ENCODE measurements around the gene ZNF576.
"Not testable (repeated sequence)": the region's sequence is repeated elsewhere in the genome, so short reads cannot be mapped to it uniquely, and the experiment has no call there.

The ZNF576 gene

DNA sequence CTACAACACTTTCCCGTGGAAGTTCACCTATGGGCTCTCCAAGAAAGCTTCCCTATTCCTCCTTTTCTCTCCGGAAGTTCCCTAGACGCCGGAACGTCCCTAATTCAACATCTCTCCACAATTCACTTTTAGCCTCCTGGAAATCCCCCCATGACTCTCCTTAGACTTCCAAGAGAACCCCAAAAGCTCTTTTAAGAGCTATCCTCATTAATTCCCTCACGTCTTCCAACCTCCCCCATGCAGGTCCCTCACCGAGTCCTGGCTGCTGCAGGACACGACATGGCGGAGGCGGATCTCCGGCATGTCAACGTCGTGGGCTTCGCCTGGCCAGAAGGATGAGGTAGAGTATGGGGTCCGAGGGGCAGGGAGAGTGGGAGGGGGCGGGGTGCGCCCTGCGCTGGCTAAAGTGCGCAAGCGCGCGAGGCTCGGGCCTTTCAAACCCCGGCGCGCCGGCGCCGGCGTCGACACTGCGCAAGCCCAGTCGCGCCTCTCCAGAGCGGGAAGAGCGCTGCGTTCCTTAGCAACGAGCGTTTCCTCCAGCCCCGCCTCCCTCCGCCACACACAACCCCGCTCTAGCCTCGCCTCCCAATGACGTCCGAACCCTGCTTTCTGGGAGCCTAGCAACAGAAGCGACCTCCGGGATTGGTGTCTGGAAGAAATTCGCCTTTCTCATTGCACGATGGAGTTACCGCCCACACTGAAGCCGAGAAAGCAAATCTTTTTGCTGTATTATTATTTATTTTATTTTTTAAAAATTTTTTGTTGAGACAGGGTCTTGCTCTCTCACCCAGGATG is 21.0 kb upstream of the ZNF576 start, which contains the start of the genes PINLYP and XRCC1:
Gene PINLYP, plus strand, starts transcription at position 646 of the 795 bp plus-strand sequence. CDS start 1,391 bp downstream, outside the sequence.
Gene XRCC1, minus strand, starts transcription at position 372 of the 795 bp plus-strand sequence. Its CDS starts 69 bp downstream, at position 303.
- peak; percentile 96 for DNase-seq (ENCODE audit: low read depth, low spot score)

DNA sequence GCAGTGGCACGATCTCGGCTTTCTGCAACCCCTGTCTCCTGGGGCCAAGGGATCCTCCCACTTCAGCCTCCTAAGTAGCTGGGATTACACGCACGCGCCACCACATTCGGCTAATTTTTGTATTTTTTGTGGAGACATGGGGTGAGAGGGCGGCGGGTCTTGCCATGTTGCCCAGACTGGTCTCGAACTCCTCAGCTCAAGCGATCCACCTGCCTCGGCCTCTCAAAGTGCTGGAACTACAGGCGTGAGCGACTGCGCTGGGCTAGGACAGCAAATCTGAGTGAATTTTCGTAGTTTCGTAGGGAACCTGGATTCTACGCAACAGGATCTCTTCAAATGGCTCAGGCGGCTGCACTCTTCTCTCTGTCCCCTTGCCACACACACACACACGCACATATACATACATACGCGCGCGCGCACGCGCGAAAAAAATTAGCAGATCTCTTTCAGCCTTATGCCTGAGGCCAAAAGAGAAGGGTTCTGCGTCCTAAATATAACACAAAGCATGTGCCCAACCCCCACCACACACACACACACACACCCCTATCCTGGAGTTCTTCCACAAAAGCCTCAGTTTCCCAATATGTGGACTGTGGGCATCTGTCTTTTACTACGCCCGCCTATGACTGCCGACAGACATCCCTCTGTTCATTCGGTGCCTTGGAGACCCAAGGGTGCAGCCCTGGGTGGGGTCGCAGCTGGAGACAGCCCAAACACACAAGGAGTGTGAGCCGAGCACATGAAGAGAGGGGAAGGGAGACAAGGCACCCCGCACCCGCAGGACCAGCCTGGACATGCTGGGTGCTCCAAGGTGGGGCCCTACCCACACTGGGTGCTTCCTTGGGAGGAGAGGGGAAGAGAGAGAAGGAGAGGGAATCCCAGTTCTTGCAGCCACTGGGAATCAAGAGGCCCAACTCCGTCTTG is 20.2 kb upstream of the ZNF576 start:
- DNase-seq (ENCODE audit: low read depth, low spot score): no peak

DNA sequence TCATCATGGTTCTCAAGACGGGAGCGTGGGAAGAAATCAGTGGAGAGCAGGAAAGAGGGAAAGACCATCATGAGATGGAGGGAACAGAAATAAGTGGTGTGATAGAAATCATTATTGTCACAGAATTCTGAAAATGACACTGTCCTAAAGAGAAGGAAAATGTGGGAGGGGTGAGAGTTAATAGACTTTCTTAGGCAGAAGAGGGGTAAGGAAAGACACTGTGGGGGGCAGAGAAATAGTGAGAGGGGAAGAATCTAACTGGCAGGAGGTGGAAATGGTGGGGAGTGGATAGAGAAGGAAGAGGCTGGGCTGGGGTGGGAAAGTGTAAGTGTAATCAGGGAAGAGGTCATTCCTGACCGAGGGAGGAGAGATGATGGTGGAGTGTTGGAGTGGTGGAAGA is 17.6 kb upstream of the ZNF576 start:
- no peak for DNase-seq (ENCODE audit: low read depth, low spot score)

DNA sequence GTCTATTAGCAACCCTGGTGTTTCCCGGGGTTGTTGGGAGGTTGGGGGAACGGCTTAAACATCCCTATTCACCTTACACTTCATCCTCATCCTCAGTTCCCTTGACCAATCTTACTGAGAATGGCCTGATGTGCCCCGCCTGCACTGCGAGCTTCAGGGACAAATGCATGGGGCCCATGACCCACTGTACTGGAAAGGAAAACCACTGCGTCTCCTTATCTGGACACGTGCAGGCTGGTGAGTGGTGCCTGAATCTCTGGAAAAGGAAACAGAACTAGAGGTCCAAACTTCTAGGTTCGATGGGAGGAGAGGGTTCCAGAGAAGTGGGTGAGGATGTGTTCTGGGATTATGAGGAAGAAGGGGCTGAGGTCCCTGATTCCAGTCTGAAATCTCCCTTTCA is 14.9 kb upstream of the ZNF576 start:
- no peak for DNase-seq (ENCODE audit: low read depth, low spot score)

DNA sequence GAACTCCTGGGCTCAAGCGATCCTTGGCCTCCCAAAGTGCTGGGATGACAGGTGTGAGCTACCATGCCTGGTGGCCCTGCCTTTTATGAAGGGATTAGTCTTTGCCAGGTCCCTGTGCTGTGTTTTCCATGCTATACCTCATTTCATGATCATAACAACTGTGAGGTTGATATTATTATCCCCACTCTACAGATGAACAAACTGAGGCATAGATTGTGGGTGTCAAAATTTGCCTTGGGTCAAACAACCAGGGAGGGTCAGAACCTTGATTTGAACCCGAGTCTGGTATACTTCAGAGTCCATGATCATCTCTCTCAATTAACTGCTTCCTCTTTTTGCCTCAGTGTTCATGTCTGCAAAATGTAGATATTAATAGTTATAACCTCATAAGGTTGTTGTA is 13.9 kb upstream of the ZNF576 start:
- no peak for DNase-seq (ENCODE audit: low read depth, low spot score)

DNA sequence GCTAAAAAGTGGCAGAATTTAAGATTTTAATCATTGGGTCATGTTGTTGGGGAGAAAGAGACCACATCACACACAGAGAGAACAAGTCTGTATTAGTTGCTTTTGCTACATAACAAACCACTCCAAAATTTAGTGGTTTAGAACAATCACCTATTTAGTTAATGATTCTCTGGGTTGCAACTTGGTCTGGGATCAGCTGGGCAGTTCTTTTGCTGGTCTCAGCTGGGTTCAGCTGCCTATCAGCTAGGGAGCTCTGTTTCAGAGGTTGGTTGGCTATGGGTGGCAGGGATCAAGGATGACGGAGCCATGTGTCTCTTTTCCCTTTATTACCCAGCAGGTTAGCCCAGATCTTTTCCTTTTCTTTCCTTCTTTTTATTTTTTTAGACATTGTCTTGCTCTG is 11.9 kb upstream of the ZNF576 start:
- DNase-seq (ENCODE audit: low read depth, low spot score): no peak

DNA sequence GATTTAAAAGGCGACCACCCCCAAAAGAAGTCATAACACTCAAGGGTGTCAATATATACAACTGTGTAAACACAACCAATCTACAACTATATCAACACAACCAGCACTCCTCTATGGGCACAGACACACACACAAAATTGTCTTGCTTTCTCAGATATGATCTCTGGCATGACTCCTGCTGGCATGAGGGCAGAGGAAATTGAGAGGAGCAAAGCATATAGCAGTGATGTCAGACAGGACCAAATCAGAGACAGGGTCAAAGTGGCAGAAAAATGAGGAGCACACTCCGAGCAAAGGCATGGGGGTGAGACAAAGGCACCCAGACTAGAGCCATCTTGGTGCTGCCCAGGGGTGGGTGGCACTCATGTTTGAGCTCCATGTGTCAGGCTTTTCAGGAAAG is 10.0 kb upstream of the ZNF576 start:
- no peak for DNase-seq (ENCODE audit: low read depth, low spot score)

DNA sequence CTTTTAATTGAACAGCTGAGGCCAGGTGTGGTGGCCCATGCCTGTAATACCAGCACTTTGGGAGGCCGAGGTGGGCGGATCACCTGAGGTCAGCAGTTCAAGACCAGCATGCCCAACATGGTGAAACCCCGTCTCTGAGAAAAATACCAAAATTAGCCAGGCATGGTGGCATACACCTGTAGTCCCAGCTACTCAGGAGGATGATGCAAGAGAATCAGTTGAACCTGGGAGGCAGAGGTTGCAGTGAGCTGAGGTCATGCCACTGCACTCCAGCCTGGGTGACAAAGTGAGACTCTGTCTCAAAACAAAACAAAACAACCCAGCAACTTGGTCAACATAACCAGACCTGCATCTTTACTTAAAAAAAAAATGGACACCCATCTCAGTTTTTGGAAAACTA is 9.4 kb upstream of the ZNF576 start:
- not testable (repeated sequence) for DNase-seq (ENCODE audit: low read depth, low spot score)

DNA sequence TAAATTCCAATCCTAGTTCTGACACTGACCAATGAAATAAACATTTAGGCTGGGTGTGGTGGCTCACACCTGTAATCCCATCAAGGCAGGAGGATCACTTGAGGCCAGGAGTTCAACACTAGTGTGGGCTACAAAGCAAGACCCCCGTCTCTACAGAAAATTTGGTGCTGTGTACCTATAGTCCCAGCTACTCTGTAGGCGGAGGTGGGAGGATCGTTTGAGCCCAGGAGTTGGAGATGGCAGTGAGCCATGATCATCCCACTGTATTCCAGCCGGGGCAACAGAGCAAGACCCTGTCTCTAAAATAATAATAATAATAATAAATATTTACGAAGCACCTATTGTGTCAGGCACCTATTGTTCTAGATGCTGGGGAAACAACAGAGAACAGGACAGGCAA is 7.1 kb upstream of the ZNF576 start:
- DNase-seq (ENCODE audit: low read depth, low spot score): no peak

DNA sequence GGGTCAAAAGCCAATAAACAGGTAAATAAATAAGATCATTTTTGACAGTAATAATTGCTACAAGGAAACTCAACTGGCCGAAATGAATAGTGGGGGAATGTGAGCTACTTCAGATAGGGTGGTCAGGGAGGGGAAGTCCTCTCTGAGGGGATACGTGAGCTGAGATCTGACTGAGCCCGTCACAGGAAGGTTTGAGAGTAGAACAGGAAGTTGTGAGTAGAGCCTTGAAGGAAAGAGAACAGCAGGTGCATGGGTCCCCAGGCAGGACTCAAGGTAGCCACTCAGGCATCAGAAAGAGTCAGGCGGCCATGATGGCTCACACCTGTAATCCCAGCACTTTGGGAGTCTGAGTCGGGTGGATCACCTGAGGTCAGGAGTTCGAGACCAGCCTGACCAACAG is 6.7 kb upstream of the ZNF576 start:
- DNase-seq (ENCODE audit: low read depth, low spot score): no peak

DNA sequence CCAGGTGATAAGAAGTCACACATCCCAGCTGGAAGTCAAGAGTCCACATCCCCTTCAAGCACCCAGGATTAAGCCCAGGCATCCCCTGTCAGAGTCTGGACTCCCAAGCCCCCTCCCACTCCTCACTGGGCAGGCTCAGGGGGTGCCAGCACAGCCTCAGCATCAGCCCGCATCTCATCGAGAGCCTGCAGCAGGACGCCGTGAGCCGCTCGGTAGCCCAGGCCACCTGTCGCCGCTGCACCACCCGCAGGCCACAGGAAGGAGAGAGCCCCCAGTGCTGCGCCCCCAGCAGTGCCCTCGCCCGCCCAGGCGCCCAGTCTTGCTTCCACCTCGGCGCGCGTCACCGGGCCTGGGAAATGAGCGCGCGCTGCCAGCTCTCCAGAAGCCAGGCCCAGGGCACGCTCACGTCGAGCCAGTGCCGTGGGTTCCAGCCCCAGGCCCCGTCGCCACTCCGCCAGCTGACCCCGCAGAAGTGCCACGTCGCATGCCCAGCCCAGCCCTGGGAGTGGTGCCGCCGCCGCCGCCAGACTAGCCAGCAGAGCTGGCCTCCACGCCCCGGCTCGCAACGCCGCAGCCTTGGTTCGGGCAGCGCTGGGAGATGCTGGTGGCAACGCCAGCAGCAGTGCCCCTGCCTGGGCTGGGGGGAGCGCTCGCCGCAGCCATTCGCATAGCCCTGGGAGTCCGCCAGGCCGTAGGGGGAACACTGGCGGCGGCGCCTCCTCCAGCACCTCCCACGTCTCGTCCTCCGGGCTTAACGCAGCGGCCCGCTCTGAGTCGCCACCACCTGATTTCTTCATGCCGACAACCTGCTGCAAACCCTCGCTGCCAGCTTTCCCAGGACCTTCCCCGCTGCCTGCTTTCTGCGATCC is 4.3 kb upstream of the ZNF576 start:
- no peak for DNase-seq (ENCODE audit: low read depth, low spot score)

DNA sequence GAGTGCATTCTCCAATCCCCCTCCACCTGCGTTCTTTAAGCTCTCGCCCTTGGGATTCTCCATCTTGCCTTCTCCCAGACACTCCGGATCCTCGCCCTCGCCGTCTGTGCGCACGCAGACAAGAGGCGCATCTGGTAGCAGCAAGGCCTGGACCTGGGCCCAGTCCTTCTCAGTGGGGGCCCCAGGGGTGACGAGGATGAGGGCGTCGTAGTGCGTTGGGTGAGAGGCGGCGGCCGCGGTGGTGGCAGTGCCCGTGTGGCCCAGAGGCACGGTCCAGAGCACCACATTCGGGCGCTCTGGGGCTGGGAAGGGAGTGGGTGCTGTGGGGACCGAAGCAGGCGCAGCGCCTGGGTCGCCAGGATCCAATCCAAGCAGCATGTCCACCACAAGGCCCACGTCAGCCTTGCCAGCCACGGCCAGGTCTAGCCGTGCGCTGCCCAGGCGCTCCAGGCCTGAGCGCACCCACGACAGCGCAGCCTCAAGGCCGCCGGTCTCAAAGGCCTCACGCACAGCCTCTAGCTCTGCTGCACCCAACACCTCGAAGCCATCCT is 3.5 kb upstream of the ZNF576 start:
- DNase-seq (ENCODE audit: low read depth, low spot score): no peak

DNA sequence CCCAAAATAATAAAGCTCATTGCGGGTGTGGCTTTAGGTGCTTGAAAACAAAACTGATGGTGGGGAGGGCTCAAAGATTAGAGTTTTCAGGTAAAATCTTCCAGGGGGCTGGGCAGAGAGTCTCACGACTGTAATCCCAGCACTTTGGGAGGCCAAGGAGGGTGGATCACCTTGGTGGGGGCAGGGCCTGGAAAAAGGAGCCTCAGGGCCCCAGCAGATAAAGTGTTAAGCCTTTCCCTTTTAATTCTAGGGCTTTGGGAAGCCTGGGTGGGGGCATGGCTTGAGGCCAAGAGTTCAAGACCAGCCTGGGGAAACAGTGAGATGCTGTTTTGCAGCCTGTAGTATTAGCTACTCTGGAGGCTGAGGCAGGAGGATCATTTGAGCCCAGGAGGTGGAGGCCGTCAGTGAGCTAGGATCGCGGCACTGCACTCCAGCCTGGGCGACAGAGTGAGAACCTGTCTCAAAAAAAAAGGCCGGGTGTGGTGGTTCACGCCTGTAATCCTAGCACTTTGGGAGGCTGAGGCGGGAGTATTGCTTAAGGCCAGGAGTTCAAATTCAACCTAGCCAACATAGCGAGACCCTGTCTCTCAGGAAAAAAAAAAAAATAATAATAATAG is 2.2 kb upstream of the ZNF576 start:
- no peak for DNase-seq (ENCODE audit: low read depth, low spot score)

DNA sequence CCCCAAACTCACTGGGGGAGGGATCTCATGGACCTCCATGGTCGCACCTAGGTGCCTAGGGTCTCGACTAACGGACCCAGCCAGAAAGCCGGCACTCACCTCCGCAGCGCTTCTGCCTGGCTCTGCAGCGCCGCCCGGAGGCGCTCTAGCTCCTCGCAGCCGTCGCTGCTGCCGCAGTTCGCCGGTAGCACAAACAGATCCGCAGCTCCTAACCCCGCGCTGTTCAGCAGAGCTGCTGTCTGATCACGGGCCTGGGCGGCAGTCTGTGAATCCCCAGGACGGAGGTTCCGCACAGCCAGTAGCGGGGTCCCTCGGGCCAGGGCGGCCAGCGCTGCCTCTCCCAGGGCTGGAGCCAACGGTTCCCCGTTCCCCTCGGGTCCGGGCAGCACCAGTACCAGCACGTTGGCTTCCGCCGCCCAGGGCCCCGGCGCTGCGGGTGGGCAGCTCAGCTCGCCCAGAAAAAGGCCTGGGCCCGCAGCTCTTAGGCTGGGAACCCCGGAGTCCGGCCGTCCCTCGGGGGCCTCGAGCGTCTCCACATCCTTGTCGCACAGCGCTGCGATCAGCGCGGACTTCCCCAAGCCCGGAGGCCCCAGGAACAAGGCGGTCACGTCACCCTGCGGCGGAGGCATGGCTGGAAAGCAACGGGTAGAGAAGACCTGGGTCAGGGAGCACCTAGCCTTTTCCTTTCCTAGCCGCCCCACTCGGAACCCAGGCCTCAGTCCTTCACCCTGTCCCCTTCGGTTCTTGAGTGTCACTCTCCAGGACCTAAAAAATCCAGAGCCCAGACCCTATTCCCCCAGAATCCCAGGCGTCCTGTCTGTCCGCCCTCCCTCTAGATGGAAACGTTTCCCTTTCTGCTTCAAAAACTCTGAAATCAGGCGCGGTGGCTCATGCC is 1.4 kb upstream of the ZNF576 start:
- DNase-seq (ENCODE audit: low read depth, low spot score): no peak

DNA sequence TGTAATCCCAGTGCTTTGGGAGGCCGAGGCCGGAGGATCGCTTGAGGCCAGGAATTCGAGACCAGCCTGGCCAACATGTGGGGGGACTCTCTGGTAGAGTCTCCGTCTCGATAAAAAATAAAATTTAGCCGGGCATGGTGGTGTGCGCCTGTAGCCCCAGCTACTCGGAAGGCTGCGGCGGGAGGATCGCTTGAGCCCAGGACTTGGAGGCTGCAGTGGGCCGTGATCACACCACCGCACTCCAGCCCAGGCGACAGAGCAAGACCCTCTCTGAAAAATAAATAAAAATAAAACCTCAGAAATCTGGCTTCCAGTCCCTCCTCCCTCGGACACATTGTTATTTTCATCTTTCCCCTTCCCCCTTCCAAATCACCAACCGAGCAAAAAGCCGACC is 793 bp upstream of the ZNF576 start:
- no peak for DNase-seq (ENCODE audit: low read depth, low spot score)

DNA sequence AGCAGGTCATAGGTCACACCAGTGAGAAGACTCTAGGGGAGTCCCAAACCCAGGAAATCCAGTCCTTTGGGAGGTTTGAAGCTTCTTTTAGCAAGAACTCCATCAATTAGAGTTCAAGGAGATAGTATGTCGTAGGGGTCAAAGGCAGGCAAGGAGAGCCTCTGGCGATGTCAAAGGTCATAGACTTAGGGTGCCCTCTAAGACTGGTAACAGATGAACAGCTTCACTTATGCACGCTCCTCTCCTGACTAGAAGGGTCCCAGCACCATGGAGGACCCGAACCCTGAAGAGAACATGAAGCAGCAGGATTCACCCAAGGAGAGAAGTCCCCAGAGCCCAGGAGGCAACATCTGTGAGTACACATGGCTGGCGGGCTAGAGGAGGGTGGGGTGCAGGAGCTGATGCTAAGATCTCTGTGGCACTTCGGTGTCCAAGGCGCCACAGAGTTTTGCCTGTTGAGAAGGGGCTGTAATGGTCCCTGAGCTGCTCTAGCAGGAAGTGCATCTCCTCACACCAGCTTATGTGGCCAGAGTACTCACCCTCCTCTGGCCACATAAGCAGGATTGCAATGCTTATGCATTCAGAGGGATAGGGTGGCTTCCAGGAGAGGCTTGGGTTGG is 557 bp downstream of the ZNF576 start:
- DNase-seq (ENCODE audit: low read depth, low spot score): no peak

DNA sequence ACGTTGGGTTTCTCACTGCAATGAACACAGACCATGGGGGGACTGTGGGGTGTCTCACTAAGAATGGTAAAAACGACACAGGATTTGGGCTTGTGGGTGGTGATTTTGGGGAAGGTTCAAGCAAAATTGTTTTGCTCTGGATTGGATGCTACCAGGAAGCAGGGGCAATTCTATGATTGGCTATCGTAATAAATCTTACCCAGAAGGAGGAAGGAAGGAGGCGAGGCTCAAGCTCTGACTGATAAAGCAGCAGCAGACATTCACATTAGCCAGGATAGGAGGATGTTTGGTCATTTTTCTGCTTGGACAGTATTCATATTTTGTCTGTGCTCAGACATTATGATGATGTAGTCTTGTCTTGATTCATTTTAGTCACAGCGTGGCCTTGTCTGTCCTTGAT is 1.5 kb downstream of the ZNF576 start:
- DNase-seq (ENCODE audit: low read depth, low spot score): no peak

DNA sequence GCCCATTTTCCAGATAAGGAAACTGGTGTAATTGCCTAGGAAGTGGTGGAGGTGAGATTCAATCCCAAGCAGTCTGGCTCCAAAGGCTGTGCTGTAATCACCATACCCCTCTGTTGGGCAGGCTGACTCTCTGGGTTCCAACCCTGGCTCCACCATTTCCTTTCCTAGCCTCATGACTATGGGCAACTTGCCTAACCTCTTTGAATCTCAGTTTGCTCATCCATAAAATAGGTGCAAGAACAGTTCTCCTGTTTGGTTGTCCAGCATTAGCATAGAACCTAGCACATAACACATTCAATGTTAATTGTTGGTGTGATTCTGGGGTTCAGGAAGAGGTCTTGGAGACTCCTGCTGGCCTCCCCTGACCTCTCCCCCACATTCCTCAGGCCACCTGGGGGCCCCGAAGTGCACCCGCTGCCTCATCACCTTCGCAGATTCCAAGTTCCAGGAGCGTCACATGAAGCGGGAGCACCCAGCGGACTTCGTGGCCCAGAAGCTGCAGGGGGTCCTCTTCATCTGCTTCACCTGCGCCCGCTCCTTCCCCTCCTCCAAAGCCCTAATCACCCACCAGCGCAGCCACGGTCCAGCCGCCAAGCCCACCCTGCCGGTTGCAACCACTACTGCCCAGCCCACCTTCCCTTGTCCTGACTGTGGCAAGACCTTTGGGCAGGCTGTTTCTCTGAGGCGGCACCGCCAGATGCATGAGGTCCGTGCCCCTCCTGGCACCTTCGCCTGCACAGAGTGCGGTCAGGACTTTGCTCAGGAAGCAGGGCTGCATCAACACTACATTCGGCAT is 2.2 kb downstream of the ZNF576 start:
- DNase-seq (ENCODE audit: low read depth, low spot score): no peak
